ES-I3 (cell line): ENCODE measurements around the gene MYOCD.
A peak's percentile ranks its signal among the peaks of the same experiment; 100 is the strongest.

Experiments
- H3K36me3 ChIP-seq: 2 replicates; pipeline ENCODE4 v1.6.1; 2013; ENCODE audit warnings: mild to moderate bottlenecking, low read length, control low read depth, moderate library complexity; ENCODE audit not compliant: insufficient read depth
- H3K4me1 ChIP-seq: 2 replicates; pipeline ENCODE4 v1.6.1; 2013; ENCODE audit warnings: mild to moderate bottlenecking, control low read depth, low read length; ENCODE audit not compliant: insufficient read depth
- H3K9ac ChIP-seq: 2 replicates; pipeline ENCODE4 v1.6.1; 2013; ENCODE audit warnings: low read depth, mild to moderate bottlenecking, low read length, moderate library complexity
- H3K9me3 ChIP-seq: 2 replicates; pipeline ENCODE4 v1.6.1; 2013; ENCODE audit warnings: mild to moderate bottlenecking, low read length, moderate library complexity; ENCODE audit not compliant: control insufficient read depth, insufficient read depth

The MYOCD gene

GRCh38 chr17:12664252-12664651 is 1.4 kb upstream of the MYOCD start:
- no peaks in the 10 kb centered on the region; the same call in 1 of the 2 replicates for H3K4me1 ChIP-seq
- no peaks in the 10 kb centered on the region for H3K9me3 ChIP-seq
- H3K9ac ChIP-seq, result no peak overlapping the region
- no peaks in the 10 kb centered on the region for H3K36me3 ChIP-seq

DNA sequence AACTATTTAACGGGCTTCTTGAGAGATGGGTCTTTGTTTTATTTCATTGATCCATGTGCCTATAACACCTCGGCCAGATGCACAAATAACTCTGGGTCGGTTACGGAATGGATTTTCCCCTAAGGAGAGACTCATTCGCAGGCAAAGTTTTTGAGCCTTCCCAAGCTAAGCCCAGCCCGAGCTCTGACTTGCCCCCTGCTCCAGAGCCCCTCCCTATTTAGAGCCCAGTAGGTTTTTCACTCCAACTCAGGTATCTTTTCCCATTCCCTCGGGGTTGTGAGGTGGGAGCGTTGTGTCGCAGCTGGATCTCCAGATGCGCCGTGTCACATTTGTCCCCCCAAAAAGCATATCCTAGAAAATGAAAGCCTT is 812 bp upstream of the MYOCD start:
- H3K9me3 ChIP-seq, result no peaks in the 10 kb centered on the region
- no peaks in the 10 kb centered on the region; the same call in 1 of the 2 replicates for H3K4me1 ChIP-seq
- H3K36me3 ChIP-seq, result no peaks in the 10 kb centered on the region
- H3K9ac ChIP-seq, result peak overlapping the region; percentile 81

- Histone ChIP-seq H3K9me3 (no peaks in the 10 kb centered on the region), H3K4me1 (no peaks in the 10 kb centered on the region; the same call in 1 of the 2 replicates), H3K36me3 (no peaks in the 10 kb centered on the region), H3K9ac (peak overlapping the region; percentile 4; the same call in 1 of the 2 replicates)
Observed at GRCh38 chr17:12666718-12667117, 1.0 kb downstream of the MYOCD start.

DNA sequence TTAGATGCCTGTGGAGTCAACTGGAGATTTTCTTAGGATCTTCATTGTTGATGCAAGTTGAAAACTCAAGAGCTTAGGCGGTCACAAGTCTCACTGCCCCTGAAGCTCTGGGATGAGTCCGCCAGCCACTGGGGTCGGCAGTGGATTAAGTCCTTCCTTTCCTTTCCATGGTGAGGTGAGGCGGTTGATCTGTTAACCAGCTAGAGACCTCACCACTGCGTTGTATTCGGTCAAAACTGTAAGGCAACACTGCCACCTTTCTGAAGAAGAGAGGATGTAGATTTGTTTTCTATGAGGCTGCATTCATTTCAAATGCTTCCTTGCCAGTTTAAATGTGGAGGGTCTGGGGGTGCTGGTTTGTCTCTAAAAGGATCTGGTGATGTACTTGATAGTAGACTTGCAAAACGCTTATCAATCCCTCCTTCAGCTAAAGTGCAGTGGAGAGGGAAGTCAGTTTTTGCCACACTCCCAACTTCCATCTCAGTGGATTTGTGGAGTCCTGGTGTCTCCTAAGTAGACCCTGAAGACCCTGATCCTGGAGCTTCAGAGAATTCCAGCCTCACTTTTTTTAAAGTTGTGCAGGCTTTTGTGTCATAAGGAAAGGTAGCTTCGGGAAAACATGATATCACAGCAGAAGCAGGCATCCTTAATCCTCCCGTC is 1.7 kb downstream of the MYOCD start:
- Histone ChIP-seq H3K4me1 (no peaks in the 10 kb centered on the region; the same call in 1 of the 2 replicates), H3K9ac (no peak overlapping the region; the same call in 1 of the 2 replicates), H3K9me3 (no peaks in the 10 kb centered on the region), H3K36me3 (no peaks in the 10 kb centered on the region)

GRCh38 chr17:12671906-12672305 is 6.2 kb downstream of the MYOCD start:
- no peaks in the 10 kb centered on the region for H3K9me3 ChIP-seq
- no peaks in the 10 kb centered on the region; the same call in 1 of the 2 replicates for H3K4me1 ChIP-seq
- H3K36me3 ChIP-seq, result no peaks in the 10 kb centered on the region
- no peak overlapping the region for H3K9ac ChIP-seq

DNA sequence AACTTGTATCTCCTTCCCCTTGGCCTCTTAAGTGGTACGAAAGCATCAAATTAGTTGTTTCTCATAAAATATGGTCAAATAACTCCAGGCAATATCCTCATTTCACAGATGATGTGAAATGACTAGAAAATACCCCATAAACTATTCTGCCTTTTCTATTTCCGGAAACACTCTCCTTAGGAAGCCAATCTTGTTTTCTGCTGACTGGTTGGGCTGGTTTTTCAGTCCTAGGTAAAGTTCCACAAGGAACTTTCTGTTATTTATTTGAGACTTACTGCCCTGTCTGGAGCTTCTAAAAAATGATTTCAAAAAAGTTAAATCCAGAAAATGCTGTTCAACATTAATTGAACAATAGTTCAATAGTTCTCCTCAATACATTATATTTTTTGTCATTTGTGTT is 7.3 kb downstream of the MYOCD start:
- H3K36me3 ChIP-seq, result no peaks in the 10 kb centered on the region
- no peak overlapping the region for H3K9ac ChIP-seq

DNA sequence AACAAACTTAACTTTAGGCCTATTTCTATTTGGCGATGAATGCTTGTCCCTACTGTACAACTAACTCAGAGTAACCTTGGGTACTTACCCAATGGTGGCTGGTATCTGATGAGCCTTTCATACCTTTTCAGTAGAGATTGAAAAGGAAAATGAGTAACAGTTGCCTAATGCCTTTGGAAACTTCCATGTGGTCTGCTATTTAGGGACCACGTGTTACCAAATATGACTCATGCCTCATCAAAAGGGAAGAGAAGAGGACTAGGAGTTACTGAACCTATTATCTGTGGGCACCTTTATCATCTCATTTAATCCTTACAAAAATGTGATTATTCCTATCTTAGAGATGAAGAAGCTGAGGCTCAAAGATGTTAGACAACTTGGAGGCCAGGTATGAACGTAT is 8.1 kb downstream of the MYOCD start:
- H3K9ac ChIP-seq, result no peak overlapping the region
- H3K36me3 ChIP-seq, result no peaks in the 10 kb centered on the region
- H3K4me1 ChIP-seq, result no peaks in the 10 kb centered on the region
- no peaks in the 10 kb centered on the region for H3K9me3 ChIP-seq

More for the DNA sequence above, 7.3 kb downstream of the MYOCD start:
- no peaks in the 10 kb centered on the region for H3K9me3 ChIP-seq
- H3K4me1 ChIP-seq, result no peaks in the 10 kb centered on the region

GRCh38 chr17:12680407-12680897 is 14.8 kb downstream of the MYOCD start:
- Histone ChIP-seq H3K9me3 (no peaks in the 10 kb centered on the region), H3K36me3 (no peaks in the 10 kb centered on the region), H3K9ac (no peak overlapping the region), H3K4me1 (no peaks in the 10 kb centered on the region)

GRCh38 chr17:12680993-12681392 is 15.3 kb downstream of the MYOCD start:
- Histone ChIP-seq H3K9ac (no peak overlapping the region), H3K4me1 (no peaks in the 10 kb centered on the region), H3K9me3 (no peaks in the 10 kb centered on the region), H3K36me3 (no peaks in the 10 kb centered on the region)

DNA sequence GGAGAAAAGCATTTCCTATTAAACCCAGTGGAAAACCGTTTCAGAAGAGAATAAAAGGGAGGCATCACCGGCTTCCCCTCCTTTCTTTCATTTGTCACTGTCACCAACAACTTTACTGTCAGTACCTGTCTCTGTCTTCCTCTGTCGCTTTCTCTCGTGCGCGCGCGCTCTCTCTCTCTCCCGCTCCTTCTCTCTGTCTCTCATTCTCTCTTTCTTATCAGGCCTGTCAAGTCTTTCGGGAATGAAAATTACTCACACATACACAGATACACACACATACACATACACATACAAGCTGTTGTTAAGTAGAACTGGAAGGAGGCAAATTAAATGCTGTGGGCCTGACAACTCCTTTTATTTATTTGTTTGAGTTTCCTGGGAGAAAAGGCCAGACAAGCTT is 17.6 kb downstream of the MYOCD start:
- H3K36me3 ChIP-seq, result no peaks in the 10 kb centered on the region
- no peaks in the 10 kb centered on the region for H3K4me1 ChIP-seq
- no peak overlapping the region for H3K9ac ChIP-seq
- H3K9me3 ChIP-seq, result no peaks in the 10 kb centered on the region

- Histone ChIP-seq H3K36me3 (no peaks in the 10 kb centered on the region), H3K4me1 (no peaks in the 10 kb centered on the region), H3K9me3 (no peaks in the 10 kb centered on the region)
Observed at GRCh38 chr17:12686486-12686885, 20.8 kb downstream of the MYOCD start.

GRCh38 chr17:12688382-12688781 is 22.7 kb downstream of the MYOCD start:
- Histone ChIP-seq H3K36me3 (no peaks in the 10 kb centered on the region), H3K4me1 (no peaks in the 10 kb centered on the region), H3K9me3 (no peaks in the 10 kb centered on the region), H3K9ac (no peak overlapping the region)

More at GRCh38 chr17:12686486-12686885, 20.8 kb downstream of the MYOCD start:
- H3K9ac ChIP-seq, result no peak overlapping the region

DNA sequence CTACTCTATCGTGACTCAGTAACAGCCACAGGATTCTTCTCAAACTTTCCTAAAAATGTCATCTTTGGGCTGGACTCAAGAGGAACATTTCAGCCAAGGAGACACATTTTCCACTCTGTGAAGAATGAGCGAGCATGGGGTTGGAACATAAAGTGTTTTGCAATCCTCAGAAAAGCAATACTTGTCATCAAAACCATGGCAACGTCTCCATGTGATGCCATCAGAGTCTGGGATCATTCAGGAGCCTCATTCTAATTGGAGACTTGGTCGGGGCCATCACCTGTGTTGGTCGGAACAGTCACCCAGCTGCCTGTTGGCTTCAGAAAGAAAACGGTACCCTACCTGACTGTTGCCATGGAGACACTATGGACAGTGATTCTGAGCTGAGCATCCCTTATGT is 25.5 kb downstream of the MYOCD start:
- H3K9ac ChIP-seq, result no peak overlapping the region
- no peaks in the 10 kb centered on the region for H3K36me3 ChIP-seq
- no peaks in the 10 kb centered on the region for H3K4me1 ChIP-seq
- no peaks in the 10 kb centered on the region for H3K9me3 ChIP-seq

GRCh38 chr17:12693640-12694039 is 27.9 kb downstream of the MYOCD start:
- Histone ChIP-seq H3K9me3 (no peaks in the 10 kb centered on the region), H3K4me1 (no peaks in the 10 kb centered on the region), H3K36me3 (no peaks in the 10 kb centered on the region), H3K9ac (no peak overlapping the region)

DNA sequence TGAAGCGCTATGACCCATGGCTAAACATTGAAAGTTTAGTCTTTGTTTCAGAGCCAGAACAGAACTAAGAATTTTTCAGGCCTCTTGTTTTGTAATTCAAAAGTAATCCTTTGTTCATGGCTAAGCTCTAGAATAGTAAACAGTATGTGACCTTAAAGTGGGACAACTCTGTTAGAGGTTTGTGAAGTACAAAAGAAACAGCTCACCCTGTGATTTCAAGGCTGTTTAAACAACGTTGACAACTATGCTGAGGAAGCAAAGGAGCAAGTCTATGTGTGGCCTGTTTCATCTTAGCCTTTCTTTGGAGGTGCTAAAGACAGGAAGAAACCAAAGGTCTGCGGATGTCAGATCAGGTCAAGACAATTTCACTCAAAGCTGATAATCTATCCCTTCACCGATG is 40.4 kb downstream of the MYOCD start:
- Histone ChIP-seq H3K9ac (no peak overlapping the region), H3K4me1 (peaks cover 3% of the 10 kb centered on the region; the same call in 1 of the 2 replicates), H3K9me3 (no peaks in the 10 kb centered on the region), H3K36me3 (no peaks in the 10 kb centered on the region)
